HG03108 (cell line): Measurements from ENCODE around the gene DNASE1L3.
"Not testable (repeated sequence)": the region's sequence is repeated elsewhere in the genome, so short reads cannot be mapped to it uniquely, and the experiment has no call there.

Source experiments
- ATAC-seq: cut with Tn5 transposase; IDR thresholded peaks from one replicate; pipeline ENCODE4 v1.9.1; 2021; ENCODE audit warnings: moderate library complexity; ENCODE audit not compliant: unreplicated experiment

The DNASE1L3 gene, protein sequence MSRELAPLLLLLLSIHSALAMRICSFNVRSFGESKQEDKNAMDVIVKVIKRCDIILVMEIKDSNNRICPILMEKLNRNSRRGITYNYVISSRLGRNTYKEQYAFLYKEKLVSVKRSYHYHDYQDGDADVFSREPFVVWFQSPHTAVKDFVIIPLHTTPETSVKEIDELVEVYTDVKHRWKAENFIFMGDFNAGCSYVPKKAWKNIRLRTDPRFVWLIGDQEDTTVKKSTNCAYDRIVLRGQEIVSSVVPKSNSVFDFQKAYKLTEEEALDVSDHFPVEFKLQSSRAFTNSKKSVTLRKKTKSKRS

DNA sequence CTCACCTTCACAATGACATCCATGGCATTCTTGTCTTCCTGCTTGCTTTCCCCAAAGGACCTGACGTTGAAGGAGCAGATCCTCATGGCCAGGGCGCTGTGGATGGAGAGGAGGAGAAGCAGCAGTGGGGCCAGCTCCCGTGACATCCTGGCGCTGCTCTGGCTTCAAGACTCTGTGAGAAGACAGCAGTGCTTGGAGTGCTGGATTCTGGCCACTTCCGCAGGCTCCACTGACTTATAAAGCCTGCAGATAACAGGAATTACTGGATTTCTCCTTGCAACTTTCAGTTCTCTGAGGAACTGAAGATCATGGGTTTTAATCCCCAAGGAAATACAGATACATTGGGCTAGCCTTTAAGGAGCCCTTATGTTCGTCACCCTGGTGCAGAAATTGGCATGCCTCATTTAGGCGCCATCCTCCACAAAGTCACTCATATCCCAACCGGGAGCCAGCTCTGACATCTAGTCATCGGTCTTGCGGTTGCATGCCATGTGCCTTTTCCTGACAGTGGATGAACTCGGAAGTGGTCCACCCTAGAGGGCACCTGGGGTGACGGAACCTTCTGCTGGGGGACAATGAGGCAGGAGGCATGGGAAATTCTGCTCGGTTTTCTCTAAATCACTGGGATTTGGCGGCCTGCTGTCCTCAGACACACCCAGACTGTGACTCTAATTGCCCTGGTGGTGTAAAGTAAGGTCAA, at the start of gene DNASE1L3:
DNASE1L3 (minus strand) TSS at position 212 of the 700 bp plus-strand sequence; CDS start at position 146, 66 bp downstream.
- ATAC-seq, result no peak

DNA sequence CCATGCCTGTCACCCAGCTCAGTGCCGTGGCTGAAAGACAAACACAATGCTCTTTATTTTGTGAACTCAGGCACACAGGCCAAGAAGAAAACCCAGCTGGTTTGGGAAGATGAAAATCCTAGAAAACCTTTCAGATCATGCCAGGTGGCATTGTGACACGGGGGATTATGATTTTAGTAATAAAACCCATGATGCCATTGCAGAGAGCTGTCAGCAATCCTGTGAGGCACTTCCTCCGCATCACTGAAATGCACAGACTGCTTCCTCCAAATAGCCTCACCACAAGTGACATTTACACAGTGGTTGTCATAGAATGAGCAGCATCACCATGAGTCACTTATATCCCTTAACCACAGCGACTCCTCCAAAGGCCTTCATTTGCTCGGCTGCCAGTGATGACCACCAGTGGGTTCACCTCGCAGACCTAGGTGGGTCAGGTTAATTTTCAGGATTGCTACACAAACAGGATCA, 49.5 kb upstream of the DNASE1L3 start:
- ATAC-seq, result no peak

DNA sequence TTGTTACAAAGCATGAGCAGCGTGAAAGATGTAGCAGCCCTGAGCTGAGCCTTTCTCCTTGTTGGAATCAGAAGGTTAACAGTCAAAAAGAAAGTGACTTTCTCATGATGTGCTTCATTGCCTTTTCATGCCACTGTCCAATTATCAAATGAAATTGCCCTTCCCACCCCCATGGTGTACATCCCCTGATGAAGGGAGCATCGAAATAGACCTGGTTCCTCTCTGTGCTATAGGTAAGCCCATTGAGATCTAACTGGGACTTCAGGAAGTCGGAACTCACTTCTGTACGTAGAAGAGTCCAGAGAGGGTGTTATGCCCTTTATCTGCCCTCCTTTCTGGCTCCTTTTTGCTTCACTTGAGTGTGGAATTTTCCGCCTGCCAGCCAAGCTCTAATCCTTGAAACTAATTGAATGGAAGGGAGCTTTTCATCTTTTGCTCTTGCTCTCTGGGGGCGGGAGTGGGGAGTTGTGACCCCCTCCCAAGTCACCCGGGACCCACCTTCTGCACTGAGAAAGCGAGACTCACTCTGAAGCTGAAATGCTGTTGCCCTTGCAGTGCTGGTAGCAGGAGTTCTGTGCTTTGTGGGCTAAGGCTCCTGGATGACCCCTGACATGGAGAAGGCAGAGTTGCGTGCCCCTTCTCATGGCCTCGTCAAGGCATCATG, 47.8 kb upstream of the DNASE1L3 start:
- no peak for ATAC-seq

DNA sequence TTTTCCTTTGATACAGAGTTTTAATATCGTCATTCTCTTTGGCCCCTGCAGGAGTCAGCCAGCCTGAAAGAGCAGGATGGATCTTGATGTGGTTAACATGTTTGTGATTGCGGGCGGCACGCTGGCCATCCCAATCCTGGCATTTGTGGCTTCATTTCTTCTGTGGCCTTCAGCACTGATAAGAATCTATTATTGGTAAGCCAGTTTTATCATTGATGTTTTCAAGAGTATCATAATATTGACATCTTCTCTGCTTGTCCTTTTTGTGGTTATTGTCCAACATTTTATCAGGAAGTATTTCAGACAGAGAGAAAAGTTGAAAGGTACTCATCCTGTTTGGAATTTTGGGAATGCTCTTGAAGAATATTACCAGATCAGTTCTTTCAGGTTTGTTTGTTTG, 45.7 kb upstream of the DNASE1L3 start:
- ATAC-seq, result no peak

DNA sequence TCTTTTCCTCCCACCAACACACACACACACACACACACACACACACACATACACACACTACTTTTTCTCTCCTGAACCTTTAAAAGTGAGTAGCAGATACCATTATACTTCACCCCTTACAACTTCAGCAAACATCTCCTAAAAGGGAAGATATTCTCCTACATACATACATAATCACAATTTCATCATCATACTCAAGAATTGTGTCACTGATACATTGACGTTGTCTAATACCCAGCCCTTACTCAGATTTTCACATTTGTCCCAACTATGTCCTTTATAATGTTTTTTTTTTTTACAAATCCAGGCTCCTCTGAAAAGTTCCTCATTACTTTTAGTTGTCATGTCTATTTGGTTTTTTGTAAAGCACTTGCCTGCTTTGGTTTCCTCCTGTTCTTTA, 45.3 kb upstream of the DNASE1L3 start:
- no peak for ATAC-seq

DNA sequence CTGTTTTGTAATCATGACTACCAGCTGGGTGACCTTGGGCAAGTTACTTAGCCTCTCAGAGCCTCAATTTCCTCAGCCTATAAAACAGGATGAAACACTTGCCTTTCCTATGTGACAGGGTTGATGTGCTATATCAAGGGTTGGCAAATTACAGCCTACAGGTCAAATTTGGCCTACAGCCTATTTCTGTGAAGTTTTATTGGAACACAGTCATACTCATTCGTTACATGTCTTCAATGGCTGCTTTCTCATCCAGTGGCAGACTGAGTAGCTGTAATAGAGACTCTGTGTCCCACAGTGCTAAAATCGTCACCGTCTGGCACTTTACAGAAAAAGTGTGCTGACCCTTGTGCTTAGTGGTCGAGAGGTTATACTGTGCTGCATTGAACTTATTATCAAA, 43.4 kb upstream of the DNASE1L3 start:
- ATAC-seq, result no peak

DNA sequence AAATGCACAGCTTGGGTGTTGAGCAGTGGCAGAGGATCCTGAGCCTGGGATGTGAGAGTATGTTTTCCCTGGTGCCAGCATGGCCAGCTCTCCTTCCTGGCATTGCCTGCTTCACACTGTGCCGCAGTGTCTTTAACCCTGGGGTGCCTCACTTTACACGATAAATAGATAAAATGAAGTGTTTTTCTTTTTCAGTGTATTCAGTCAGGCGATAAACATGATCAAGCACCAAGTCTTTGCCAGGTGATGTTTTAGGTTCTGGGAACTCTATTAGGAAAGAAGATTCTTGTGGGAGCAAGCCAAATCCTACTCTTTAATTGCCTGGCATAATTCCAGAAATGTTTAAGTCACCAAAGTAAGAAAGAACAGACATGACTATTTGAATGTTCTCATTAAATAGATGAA, 40.9 kb upstream of the DNASE1L3 start:
- no peak for ATAC-seq

DNA sequence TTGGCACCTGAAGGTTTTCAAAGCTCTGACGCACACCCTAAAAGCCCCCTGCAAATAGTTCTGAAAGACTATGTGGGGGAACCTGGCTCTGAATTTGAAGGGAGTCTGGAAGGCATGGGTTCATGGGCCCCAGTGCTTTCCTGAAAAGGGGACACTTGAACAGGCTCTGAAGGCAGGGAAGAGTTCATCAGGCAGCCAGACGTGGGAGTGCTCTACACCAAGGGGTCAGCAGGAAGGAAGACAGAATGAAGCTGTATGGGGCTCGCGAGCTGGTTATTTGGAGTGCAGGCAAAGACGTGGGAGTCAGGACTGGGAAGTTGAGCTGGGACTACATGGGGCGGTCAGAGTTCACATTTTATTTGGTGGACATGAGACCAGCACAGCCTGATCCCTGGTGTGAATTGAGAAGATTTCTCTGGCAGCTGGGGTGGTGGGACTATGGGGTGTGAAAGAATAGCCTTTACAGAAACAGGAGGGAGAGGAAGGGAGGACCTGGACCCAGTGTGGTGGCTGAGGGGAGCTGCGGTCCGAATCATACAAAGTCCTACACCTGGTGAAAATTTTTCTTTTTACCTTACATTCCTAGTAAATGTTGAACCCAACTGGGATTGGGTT, 39.4 kb upstream of the DNASE1L3 start:
- no peak for ATAC-seq

DNA sequence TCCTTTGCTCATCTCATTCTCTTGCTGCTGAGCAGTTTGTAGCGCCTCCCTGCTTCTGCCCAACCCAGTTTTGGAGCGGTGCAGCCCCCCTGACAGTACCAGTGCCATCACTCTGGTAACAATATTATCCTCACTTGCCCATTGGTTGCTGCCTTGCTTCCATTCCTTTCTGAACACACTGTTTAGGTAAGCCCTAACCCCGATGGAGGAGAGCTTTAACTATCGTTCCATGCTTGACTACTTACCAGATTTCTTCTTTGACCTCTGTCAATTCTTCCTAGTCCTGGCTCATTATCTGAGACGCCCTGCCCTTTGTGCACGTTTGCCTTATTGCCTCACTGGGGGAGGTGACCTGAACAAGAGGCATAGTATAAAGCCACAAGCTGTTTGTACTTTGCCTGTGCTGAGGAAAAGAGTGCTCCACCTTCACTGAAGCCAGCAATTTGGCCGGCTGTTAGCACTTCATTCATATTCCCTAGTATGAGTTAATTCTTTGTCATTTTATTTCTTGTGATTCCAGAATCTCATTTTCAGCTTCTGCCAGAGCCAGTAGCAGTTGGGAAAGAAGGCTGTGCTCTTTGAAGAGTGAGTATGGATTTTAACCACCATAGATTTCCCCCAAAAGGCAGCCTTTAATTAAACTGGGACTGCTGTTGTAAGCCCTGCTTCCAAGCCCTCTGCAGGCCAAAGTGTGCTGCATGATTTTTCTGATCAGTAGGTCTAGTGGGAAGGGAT, 38.8 kb upstream of the DNASE1L3 start:
- no peak for ATAC-seq

DNA sequence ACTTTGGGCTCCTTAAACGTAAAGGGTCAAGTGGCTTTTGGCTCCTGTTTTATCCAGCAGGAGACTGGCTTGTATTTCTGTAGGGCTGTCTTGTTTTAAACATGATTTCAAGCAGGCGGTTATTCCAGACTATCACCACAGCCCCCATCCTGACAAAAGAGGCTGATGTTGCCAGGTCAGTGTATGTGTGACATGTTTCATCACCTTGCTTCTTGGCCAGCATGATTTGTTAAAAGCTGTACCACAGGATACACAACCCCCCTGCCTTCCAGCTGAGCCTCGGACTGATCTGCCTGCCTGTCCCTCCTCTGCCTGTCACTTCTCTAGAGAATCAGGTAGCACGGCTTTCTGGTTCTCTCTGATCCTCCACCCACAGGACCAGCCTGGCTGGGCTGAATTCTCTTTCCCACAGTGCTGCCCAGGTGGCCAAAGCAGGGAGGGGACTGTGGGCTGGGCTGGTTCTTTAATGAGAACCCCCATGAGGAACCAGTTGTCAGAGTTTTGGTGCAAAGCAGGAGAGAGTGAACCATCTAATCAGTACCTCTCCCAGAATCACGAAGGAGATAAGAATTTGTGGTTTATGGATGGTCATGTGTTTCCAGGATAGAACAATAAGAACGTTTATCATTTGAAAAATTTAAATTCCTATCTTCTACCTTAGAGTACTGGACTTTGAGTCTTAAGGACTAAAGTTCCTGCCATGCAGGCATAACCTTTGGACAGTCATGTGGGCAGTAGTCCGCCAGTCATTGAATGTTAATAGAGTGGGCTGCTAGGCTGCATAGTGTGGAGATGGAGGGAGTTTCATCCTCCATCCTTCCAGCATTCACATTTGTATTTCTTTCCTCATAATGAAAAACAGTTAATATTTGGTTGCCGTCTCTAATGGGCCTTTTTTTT, 35.6 kb upstream of the DNASE1L3 start:
- no peak for ATAC-seq

DNA sequence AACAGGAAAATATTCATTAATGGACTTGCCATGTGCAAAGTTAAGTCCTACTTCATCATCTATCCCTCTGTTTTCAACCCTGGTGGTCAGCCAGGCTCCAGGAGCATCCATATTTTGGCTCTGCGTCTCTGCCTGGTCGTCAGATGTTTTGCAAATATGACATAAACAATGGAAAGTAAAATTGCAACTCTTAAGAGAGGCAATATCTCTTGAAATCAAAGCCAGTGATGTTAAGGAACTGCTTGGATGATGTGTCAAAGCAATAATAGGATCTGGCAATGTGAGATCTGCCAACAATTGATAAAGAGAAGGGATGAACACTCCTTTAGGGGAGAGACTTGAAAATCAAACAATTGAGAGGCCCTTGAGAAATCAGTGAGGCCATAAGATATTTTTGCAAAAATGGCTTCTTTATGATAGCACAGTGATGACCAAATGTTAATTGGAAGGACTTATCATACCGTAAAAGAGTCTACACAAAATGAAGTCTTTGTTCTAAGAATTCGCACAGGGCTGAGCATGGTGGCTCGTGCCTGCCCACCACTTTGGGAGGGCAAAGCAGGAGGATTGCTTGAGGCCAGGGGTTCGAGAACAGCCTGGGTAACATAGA, 33.3 kb upstream of the DNASE1L3 start:
- no peak for ATAC-seq

DNA sequence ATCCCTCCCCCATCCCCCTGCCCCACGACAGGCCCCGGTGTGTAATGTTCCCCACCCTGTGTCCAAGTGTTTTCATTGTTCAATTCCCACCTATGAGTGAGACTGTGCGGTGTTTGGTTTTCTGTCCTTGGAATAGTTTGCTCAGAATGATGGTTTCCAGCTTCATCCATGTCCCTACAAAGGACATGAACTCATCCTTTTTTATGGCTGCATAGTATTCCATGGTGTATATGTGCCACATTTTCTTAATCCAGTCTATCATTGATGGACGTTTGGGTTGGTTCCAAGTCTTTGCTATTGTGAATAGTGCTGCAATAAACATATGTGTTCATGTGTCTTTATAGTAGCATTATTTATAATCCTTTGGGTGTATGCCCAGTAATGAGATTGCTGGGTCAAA, 32.1 kb upstream of the DNASE1L3 start:
- ATAC-seq, result not testable (repeated sequence)

DNA sequence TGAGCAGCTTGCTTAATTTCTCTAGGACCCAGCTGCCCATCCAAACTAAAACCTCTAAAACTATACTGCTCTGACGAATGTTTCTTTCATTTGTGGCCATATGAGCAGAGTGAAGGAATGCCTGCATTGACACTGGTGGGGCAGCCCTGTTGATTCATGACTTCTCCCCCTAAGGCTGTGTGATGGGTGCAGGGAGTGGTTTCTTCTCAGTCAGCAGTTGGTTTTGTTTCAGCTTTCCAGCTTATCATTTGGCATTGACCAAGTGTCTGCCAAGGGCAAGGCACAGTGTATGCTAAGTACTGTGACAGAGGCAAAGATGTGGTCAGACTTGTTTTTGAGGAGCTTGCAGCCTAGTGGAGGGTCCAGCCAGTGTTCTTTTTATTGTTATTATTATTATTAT, 31.6 kb upstream of the DNASE1L3 start:
- no peak for ATAC-seq

DNA sequence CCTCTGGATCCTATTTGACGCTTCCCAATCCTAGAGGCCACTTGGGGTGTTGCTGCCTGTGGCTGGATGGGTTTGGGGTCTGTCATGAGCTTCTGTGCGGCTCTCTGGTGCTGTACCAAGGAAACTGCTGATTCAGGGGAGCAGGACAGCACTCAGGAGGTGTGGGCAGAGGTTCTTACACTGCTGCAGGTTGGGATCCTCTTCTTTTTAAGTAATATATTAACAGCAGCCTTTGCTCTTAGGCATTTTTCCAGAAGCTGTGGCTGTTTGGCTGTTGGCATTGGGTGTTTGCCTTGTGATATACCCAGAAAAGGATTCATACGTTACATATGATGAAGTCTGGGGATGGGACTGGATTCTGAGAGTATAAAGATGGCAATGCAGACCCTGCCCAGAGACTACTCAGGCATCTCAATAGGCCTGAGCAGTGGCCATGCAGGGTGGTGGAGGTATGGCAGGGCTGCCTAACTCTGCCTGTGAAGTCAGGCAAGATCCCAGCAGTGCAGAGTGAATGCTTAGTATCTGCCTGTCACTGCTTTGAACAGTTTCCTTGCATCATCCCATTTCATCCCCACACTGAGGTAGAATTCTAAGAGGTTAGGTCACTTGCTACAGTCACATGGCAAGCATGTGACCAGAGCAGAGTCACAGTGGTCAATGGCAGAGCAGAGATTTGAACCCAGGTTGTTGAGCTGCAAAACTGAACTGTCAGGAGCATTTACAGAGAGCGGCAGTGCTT, 30.7 kb upstream of the DNASE1L3 start:
- ATAC-seq, result no peak

DNA sequence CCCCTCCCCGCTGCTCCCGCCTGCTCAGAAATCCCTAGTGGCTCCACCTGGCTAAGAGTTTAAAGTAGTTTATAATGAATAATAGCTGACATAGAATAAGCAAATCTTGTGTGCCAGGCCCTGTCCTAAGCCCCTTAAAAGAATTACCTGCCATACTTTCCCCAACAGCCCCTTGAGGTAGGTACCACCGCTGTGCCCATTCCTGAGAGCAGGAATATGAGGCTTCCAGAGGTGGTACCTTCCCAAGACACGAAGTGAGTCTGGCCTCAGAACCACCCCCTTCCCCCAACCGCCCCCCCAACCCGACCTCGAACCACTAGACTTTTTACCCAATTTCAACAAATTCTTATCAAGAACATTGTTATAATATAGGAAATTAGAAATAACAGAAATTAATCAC, 28.1 kb upstream of the DNASE1L3 start:
- no peak for ATAC-seq

DNA sequence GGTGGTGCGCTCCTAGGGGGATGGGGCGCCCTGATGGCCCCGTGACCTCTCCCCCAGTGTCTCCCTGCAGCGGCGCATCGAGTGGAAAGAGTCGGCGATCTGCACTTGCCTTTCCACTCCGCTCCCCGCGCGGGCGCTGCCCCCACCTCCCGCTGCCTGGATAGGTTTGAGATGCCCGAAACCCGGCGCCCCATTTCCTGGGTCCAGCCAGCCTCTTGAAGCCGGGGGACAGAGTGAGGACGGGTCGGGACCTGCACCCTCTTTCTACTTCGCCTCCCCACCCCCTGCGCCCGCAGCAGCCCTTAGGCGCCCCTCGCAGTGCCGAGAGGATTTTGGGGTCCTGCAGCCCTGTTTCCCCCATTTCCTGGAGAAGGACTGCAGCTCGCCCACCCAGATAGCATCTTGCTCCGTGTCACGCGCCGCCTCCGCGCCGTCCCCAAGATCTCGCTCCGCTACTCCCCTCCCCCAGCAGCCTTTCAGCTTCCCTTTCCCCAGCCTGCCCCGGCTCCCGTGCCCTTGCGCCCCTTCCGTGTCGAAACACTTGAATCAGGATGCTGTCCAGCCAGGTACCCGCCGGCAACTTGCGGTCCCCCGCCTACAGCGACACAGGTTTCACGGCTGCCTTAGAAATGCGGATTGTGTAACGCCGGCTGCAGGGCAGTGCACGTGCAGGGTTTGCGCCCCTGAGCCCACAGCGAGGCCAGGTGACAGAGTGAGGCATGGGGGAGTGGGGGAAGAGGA, 27.3 kb upstream of the DNASE1L3 start:
- ATAC-seq, result peak; percentile 26

DNA sequence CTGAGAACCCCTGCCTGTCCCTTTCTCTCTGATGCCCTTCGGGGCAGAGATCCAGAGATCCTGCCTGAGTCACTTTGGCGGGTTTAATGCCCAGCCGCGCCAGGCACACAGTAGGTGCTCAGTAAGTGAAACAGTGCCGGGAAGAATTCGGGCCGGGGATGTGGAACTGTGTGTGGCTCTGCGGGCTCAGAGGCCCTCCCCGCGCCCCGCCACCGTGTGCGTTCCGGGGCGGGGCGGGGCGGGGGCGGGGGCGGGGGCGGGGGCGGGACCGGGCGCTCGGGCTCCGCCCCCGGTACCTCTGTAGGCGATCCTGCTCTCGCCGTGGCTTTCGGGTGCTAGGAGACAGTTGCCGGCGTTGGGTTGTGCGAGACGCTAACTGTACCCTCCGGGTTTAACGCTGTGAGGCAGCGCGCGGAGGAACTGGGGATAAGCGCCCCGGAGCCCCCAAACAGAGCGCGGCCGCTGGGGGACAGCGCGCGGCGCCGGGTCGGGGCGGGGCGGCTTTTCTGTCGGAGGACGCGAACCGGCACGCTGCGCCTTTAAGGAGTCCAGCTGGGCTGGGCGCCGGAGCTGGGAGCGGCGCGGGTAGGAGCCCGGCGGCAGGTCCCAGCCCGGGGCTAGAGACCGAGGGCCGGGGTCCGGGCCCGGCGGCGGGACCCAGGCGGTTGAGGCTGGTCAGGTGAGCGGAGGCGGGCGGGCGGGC, 26.6 kb upstream of the DNASE1L3 start, which contains the start of gene ABHD6:
ABHD6 (plus strand) TSS at position 555 of the 703 bp plus-strand sequence. CDS start 18,795 bp downstream, outside the sequence.
- ATAC-seq, result peak; percentile 62
